ENCODE data around the gene RTL1. TPM values are rescaled to one million over a fixed set of nuclear protein-coding genes. Genes with fewer than 3 reads are reported as not detected.

The RTL1 gene
- total RNA-seq, 1 donor from 2014 or later: not detected

DNA sequence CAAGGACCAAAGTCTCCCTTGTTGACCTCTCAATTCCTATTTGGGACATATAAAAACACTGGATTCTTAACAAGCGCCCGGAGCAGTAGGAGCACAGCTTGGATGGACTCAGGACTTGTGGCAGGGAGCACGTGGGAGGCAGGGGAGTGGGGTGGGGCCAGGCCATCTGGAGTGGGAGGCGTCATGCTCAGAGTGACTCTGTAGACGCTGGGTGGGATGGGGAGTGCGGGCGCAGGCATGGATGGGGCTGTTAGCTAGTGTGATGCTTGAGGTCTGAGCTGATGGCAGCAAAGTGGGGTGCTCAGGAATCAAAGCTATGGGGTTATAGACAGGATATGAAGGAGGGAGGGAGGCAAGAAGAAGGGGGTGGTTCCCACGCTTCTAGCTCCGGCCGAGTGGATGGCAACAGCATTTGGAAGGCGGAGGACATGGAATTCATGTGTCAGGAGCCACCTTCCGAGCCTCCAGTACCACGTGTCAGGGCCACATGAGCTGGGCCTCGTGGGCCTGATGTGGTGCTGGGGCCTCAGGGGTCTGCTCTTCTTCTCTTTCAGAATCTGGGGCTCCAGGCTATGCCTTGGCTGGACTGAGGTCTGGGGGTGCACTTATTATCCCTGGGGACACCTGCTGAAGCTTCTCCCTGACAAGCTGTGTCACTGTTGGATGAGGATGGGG is 51.4 kb downstream of the RTL1 start:
- no peaks in the 10 kb centered on the region for H3K9me3 Mint-ChIP-seq
- H3K4me1 Mint-ChIP-seq (ENCODE audit: low read depth): no peaks in the 10 kb centered on the region
- H3K27me3 Mint-ChIP-seq (ENCODE audit: low read depth): peaks cover 2% of the 10 kb centered on the region
- H3K4me3 Mint-ChIP-seq (ENCODE audit: low read depth): no peak overlapping the region
- H3K27ac Mint-ChIP-seq: no peak overlapping the region
- intact Hi-C loops (cut with micrococcal nuclease): loop anchor here (1.0 to 10.0 kb wide), 2 partner anchors 383 to 776 kb away; no protein-coding TSS in a partner anchor
- H3K36me3 Mint-ChIP-seq (ENCODE audit: low read depth): no peaks in the 10 kb centered on the region
- no peak for DNase-seq (ENCODE audit: low spot score)

- no peaks in the 10 kb centered on the region for H3K36me3 Mint-ChIP-seq (ENCODE audit: low read depth)
- H3K9me3 Mint-ChIP-seq: no peaks in the 10 kb centered on the region
- intact Hi-C loops (cut with micrococcal nuclease): loop anchor here (1.0 to 10.0 kb wide), 2 partner anchors 383 to 777 kb away; no protein-coding TSS in a partner anchor
- DNase-seq (ENCODE audit: low spot score): no peak
- peaks cover 2% of the 10 kb centered on the region for H3K27me3 Mint-ChIP-seq (ENCODE audit: low read depth)
- H3K4me1 Mint-ChIP-seq (ENCODE audit: low read depth): no peaks in the 10 kb centered on the region
- H3K4me3 Mint-ChIP-seq (ENCODE audit: low read depth): no peak overlapping the region
- H3K27ac Mint-ChIP-seq: no peak overlapping the region
Measured at GRCh38 chr14:100851586-100851916, 52.0 kb downstream of the RTL1 start.

DNA sequence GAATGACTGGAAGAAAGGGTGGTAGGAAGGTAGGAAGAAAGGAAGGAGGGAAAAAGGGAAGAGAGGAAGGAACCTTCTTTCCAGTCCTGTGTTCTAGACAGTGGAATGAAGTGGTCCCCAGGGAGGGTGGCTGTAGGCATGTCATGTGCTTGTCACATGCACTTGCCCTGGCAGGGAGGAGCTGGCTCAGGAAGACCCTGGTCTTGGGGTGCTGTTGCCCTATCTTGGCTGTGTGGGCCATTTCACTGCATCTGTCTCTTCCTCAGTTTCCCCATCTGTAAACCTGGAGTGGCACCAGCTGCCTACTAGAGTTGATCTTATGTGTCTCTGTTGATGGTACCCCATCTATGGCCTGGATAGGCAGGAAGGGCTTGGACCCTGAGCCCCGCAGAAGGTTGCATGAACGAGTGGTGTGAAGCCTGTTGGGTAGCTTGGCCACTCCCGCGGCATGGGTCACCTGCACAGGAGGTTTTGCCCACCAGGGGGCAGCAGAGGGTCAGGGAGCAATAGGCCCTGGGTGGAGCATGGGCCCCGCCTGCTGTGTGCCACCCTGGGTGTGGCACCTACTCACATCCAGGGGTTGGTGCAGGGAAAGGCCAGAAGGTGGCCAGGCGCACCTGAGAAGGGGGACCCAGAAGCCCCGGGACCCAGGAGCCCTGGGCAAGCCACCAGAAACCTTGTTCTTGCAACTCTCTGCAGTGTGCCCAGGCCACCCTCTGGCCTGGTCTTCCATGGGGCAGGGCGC is 52.5 kb downstream of the RTL1 start:
- Mint-ChIP-seq H3K27ac (no peak overlapping the region), H3K27me3 (ENCODE audit: low read depth) (peaks cover 2% of the 10 kb centered on the region), H3K4me3 (ENCODE audit: low read depth) (no peak overlapping the region), H3K4me1 (ENCODE audit: low read depth) (no peaks in the 10 kb centered on the region), H3K36me3 (ENCODE audit: low read depth) (no peaks in the 10 kb centered on the region), H3K9me3 (no peaks in the 10 kb centered on the region)
- intact Hi-C loops (cut with micrococcal nuclease): loop anchor here (1.0 to 10.0 kb wide), 2 partner anchors 384 to 777 kb away; no protein-coding TSS in a partner anchor
- DNase-seq (ENCODE audit: low spot score): peak; percentile 69

DNA sequence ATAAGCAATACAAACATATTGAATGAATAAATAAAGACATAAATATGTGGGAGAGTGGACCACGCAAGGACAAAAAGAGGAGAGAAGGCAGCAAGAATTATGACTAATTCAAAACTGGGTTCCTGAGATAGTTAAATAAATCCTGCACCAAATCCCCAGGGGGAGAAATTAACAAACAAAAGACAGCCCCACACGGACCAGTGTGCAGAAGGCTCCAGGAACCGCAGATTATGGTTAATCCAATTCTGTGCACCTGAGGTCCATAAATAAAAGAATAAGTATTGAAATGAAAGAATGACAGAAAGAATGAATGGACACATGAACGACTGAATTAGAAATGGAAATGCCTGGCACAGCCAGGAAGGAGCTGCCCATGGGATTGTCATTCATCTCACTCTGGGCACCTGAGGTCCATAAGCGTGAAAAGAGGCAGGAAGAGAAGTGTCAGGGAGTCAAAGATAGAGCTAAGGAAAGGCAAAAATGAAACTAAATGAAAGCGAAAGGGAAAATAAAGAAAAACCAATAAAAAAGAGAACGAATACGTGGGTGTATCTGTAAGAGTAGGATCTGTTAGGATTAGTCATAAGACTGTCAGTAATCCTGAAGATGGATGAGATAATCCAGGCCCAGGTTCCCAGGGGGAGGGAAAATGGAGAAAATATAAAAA is 54.3 kb downstream of the RTL1 start:
- H3K9me3 Mint-ChIP-seq: no peaks in the 10 kb centered on the region
- H3K36me3 Mint-ChIP-seq (ENCODE audit: low read depth): no peaks in the 10 kb centered on the region
- no peak for DNase-seq (ENCODE audit: low spot score)
- H3K27ac Mint-ChIP-seq: no peak overlapping the region
- no peaks in the 10 kb centered on the region for H3K4me1 Mint-ChIP-seq (ENCODE audit: low read depth)
- no peak overlapping the region for H3K4me3 Mint-ChIP-seq (ENCODE audit: low read depth)
- intact Hi-C loops (cut with micrococcal nuclease): no loop called here
- H3K27me3 Mint-ChIP-seq (ENCODE audit: low read depth): peaks cover 2% of the 10 kb centered on the region

DNA sequence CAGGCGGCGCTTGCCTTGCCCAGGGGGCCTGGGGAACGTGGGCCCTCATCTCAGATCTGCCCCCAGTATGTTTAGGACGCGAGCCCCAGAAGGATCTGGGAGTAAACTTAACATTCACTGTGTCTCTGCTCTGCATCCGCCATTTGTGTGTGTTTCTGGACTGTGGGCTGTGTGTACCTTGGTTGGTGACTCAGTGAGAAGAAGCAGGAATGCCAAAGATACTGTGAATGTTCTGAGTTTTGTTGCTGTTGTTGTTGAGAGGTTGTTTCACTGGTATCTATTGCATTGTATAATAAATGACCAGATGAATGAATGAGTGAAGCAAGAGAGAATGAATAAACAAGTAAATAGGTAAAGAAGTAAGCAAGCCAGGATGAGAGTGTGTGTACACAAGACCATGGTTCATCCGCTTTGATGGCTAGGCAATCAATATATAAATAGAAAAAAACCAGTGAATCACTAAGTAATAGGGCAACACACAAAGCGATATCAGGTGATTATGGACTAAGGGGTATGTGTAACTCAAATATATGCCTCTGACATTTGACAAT is 57.1 kb downstream of the RTL1 start:
- no peak for DNase-seq (ENCODE audit: low spot score)

GRCh38 chr14:100845341-100845740 is 58.2 kb downstream of the RTL1 start:
- H3K36me3 Mint-ChIP-seq (ENCODE audit: low read depth): no peaks in the 10 kb centered on the region
- no peak for DNase-seq (ENCODE audit: low spot score)
- no peaks in the 10 kb centered on the region for H3K4me1 Mint-ChIP-seq (ENCODE audit: low read depth)
- H3K4me3 Mint-ChIP-seq (ENCODE audit: low read depth): no peak overlapping the region
- H3K9me3 Mint-ChIP-seq: no peaks in the 10 kb centered on the region
- H3K27ac Mint-ChIP-seq: no peak overlapping the region
- H3K27me3 Mint-ChIP-seq (ENCODE audit: low read depth): no peaks in the 10 kb centered on the region
- intact Hi-C loops (cut with micrococcal nuclease): no loop called here

More for the DNA sequence above, 57.1 kb downstream of the RTL1 start:
- Mint-ChIP-seq H3K9me3 (no peaks in the 10 kb centered on the region), H3K27me3 (ENCODE audit: low read depth) (no peaks in the 10 kb centered on the region), H3K36me3 (ENCODE audit: low read depth) (no peaks in the 10 kb centered on the region), H3K27ac (no peak overlapping the region), H3K4me1 (ENCODE audit: low read depth) (no peaks in the 10 kb centered on the region), H3K4me3 (ENCODE audit: low read depth) (no peak overlapping the region)
- intact Hi-C loops (cut with micrococcal nuclease): no loop called here

GRCh38 chr14:100844846-100845245 is 58.7 kb downstream of the RTL1 start:
- H3K4me3 Mint-ChIP-seq (ENCODE audit: low read depth): no peak overlapping the region
- no peak for DNase-seq (ENCODE audit: low spot score)
- no peaks in the 10 kb centered on the region for H3K36me3 Mint-ChIP-seq (ENCODE audit: low read depth)

GRCh38 chr14:100844421-100844820 is 59.1 kb downstream of the RTL1 start:
- no peaks in the 10 kb centered on the region for H3K4me1 Mint-ChIP-seq (ENCODE audit: low read depth)
- intact Hi-C loops (cut with micrococcal nuclease): no loop called here
- H3K27me3 Mint-ChIP-seq (ENCODE audit: low read depth): no peaks in the 10 kb centered on the region
- H3K36me3 Mint-ChIP-seq (ENCODE audit: low read depth): no peaks in the 10 kb centered on the region
- no peak overlapping the region for H3K4me3 Mint-ChIP-seq (ENCODE audit: low read depth)
- no peak for DNase-seq (ENCODE audit: low spot score)
- no peaks in the 10 kb centered on the region for H3K9me3 Mint-ChIP-seq
- no peak overlapping the region for H3K27ac Mint-ChIP-seq

More at GRCh38 chr14:100844846-100845245, 58.7 kb downstream of the RTL1 start:
- Mint-ChIP-seq H3K4me1 (ENCODE audit: low read depth) (no peaks in the 10 kb centered on the region), H3K9me3 (no peaks in the 10 kb centered on the region), H3K27me3 (ENCODE audit: low read depth) (no peaks in the 10 kb centered on the region), H3K27ac (no peak overlapping the region)
- intact Hi-C loops (cut with micrococcal nuclease): no loop called here

- no peaks in the 10 kb centered on the region for H3K4me1 Mint-ChIP-seq (ENCODE audit: low read depth)
Measured at GRCh38 chr14:100844082-100844408, 59.5 kb downstream of the RTL1 start.

DNA sequence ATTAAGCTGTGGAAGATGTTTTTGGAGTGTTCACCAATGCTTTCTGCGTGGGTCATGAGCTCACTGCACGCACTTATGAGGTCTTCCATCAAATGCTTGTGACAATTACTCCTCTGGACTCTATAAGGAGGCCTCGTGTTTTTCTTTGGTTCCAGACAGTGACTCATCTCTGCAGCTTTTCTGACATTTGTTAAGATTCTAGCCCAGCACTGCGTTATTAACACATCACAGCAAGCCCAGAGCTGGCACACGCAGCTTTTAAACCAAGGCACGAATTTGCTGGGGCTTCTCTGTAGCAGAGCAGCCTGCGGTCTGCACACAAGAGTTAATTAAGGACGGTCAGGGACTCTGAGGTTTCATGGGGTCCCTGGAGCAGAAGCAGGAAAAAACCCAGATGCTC is 60.7 kb downstream of the RTL1 start:
- no peak for DNase-seq (ENCODE audit: low spot score)
- Mint-ChIP-seq H3K9me3 (no peaks in the 10 kb centered on the region), H3K4me3 (ENCODE audit: low read depth) (no peak overlapping the region), H3K27me3 (ENCODE audit: low read depth) (no peaks in the 10 kb centered on the region), H3K36me3 (ENCODE audit: low read depth) (no peaks in the 10 kb centered on the region), H3K4me1 (ENCODE audit: low read depth) (no peaks in the 10 kb centered on the region), H3K27ac (no peak overlapping the region)
- intact Hi-C loops (cut with micrococcal nuclease): no loop called here

More at GRCh38 chr14:100844082-100844408, 59.5 kb downstream of the RTL1 start:
- Mint-ChIP-seq H3K36me3 (ENCODE audit: low read depth) (no peaks in the 10 kb centered on the region), H3K27me3 (ENCODE audit: low read depth) (no peaks in the 10 kb centered on the region), H3K4me3 (ENCODE audit: low read depth) (no peak overlapping the region), H3K27ac (no peak overlapping the region), H3K9me3 (no peaks in the 10 kb centered on the region)
- no peak for DNase-seq (ENCODE audit: low spot score)
- intact Hi-C loops (cut with micrococcal nuclease): no loop called here

- no peaks in the 10 kb centered on the region for H3K27me3 Mint-ChIP-seq (ENCODE audit: low read depth)
- no peak for DNase-seq (ENCODE audit: low spot score)
- H3K4me1 Mint-ChIP-seq (ENCODE audit: low read depth): no peaks in the 10 kb centered on the region
- H3K4me3 Mint-ChIP-seq (ENCODE audit: low read depth): no peak overlapping the region
- intact Hi-C loops (cut with micrococcal nuclease): no loop called here
- no peak overlapping the region for H3K27ac Mint-ChIP-seq
- H3K9me3 Mint-ChIP-seq: no peaks in the 10 kb centered on the region
- H3K36me3 Mint-ChIP-seq (ENCODE audit: low read depth): no peaks in the 10 kb centered on the region
Measured at GRCh38 chr14:100841761-100842403, 61.6 kb downstream of the RTL1 start.

GRCh38 chr14:100841066-100841760 is 62.3 kb downstream of the RTL1 start:
- intact Hi-C loops (cut with micrococcal nuclease): no loop called here
- no peak overlapping the region for H3K27ac Mint-ChIP-seq
- no peaks in the 10 kb centered on the region for H3K36me3 Mint-ChIP-seq (ENCODE audit: low read depth)
- no peaks in the 10 kb centered on the region for H3K4me1 Mint-ChIP-seq (ENCODE audit: low read depth)
- no peaks in the 10 kb centered on the region for H3K27me3 Mint-ChIP-seq (ENCODE audit: low read depth)
- H3K9me3 Mint-ChIP-seq: no peaks in the 10 kb centered on the region
- no peak for DNase-seq (ENCODE audit: low spot score)
- no peak overlapping the region for H3K4me3 Mint-ChIP-seq (ENCODE audit: low read depth)

Data from activated T-helper 2 cell treated with anti-CD3 and anti-CD28 coated beads, Interferon-gamma antibody, Interleukin-2, Interleukin-4, amounts not matched to agents 10 μg/mL and 5 μg/mL and 100 μg/mL, durations not matched to agents 14 hours and 24 hours and 36 hours (primary cell).